Measurements from ENCODE around the gene ZNF878. TPM values are rescaled to one million over a fixed set of nuclear protein-coding genes. Genes with fewer than 3 reads are reported as not detected.

ZNF878 gene
- total RNA-seq, 1 experiment from 2014 or later: not detected

DNA sequence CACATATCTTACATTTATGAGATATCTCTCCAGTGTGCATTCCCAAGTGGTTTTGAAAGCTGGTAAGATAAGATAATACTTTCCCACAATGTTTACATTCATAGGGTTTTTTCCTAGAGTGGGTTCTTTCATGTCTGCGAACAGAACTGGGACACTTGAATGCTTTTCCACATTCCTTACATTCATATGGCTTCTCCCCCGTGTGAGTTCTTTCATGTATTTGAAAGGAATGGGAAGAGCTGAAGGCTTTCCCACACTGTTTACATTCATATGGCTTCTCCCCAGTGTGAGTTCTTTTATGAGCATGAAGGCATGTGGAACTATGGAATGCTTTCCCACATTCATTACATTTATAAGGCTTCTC is 37.0 kb downstream of the ZNF878 start (continued):
- TF ChIP-seq, protein P1, sequence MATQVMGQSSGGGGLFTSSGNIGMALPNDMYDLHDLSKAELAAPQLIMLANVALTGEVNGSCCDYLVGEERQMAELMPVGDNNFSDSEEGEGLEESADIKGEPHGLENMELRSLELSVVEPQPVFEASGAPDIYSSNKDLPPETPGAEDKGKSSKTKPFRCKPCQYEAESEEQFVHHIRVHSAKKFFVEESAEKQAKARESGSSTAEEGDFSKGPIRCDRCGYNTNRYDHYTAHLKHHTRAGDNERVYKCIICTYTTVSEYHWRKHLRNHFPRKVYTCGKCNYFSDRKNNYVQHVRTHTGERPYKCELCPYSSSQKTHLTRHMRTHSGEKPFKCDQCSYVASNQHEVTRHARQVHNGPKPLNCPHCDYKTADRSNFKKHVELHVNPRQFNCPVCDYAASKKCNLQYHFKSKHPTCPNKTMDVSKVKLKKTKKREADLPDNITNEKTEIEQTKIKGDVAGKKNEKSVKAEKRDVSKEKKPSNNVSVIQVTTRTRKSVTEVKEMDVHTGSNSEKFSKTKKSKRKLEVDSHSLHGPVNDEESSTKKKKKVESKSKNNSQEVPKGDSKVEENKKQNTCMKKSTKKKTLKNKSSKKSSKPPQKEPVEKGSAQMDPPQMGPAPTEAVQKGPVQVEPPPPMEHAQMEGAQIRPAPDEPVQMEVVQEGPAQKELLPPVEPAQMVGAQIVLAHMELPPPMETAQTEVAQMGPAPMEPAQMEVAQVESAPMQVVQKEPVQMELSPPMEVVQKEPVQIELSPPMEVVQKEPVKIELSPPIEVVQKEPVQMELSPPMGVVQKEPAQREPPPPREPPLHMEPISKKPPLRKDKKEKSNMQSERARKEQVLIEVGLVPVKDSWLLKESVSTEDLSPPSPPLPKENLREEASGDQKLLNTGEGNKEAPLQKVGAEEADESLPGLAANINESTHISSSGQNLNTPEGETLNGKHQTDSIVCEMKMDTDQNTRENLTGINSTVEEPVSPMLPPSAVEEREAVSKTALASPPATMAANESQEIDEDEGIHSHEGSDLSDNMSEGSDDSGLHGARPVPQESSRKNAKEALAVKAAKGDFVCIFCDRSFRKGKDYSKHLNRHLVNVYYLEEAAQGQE (IDR thresholded peaks at IDR 0.05; ENCODE audit: low read depth): no peak
- TF ChIP-seq EZH2 (IDR thresholded peaks at IDR 0.05) (no peak), TCF7L2 (IDR thresholded peaks at IDR 0.05; ENCODE audit: borderline replicate concordance, extremely low read depth, insufficient read depth, insufficient read length) (no peak), ATF3 (IDR thresholded peaks at IDR 0.05) (no peak), ZNF274 (IDR thresholded peaks at IDR 0.05; ENCODE audit: low read depth, low read length) (no peak)

- Histone ChIP-seq H3K27ac (ENCODE audit: low read depth, low read length) (no peak overlapping the region), H3K4me1 (ENCODE audit: control insufficient read depth in 1 of 2, insufficient read depth in 2 of 2, low read length in 2 of 2) (no peaks in the 10 kb centered on the region), H2AFZ (ENCODE audit: low read depth, low read length, poor library complexity, severe bottlenecking) (no peak overlapping the region), H4K20me1 (ENCODE audit: insufficient read depth) (no peaks in the 10 kb centered on the region), H3K9me3 (ENCODE audit: control insufficient read depth in 1 of 2, insufficient read depth in 1 of 2, low read depth in 1 of 2, low read length in 2 of 2) (peaks cover 25 to 29% of the 10 kb centered on the region in 2 experiments; a peak in 2 of 4 replicates), H3K9me2 (ENCODE audit: insufficient read depth) (no peaks in the 10 kb centered on the region), H3K9ac (ENCODE audit: low read length) (no peak overlapping the region), H3K79me2 (ENCODE audit: insufficient read depth, low read length) (no peaks in the 10 kb centered on the region), H3K4me2 (ENCODE audit: low read length) (no peak overlapping the region), H3K4me3 (replicated peaks in 1 of 2; ENCODE audit: low read depth in 1 of 2, low read length in 2 of 2) (no peak overlapping the region), H3K27me3 (ENCODE audit: insufficient read depth, low read length) (no peaks in the 10 kb centered on the region), H3K36me3 (ENCODE audit: control insufficient read depth in 1 of 2, insufficient read depth in 2 of 2, low read length in 2 of 2) (no peaks in the 10 kb centered on the region)
- no TSS peak for BruUV-seq (replicated peaks)
- TF ChIP-seq ZNF274 (IDR thresholded peaks at IDR 0.05; ENCODE audit: low read depth, low read length) (peak; percentile 61), TCF7L2 (IDR thresholded peaks at IDR 0.05; ENCODE audit: borderline replicate concordance, extremely low read depth, insufficient read depth, insufficient read length) (no peak)
- intact Hi-C loops (cut with micrococcal nuclease): no loop called here
- RAD21 ChIA-PET (ENCODE audit: low non-redundant PET in 1 of 2, low total read pairs in 2 of 2, uncharacterized antibody in 2 of 2, unreplicated experiment in 2 of 2): no interaction called here
- no peak for ATAC-seq
- CTCF ChIA-PET: no interaction called here
- POLR2A ChIA-PET: no interaction called here
- DNase-seq (ENCODE audit: low read depth, low spot score): no peak
These were observed 37.6 kb downstream of the ZNF878 start for GRCh38 chr19:12015015-12015752.

Data from HCT116 (cell line).